Measurements from ENCODE around the gene COL15A1. TPM values are rescaled to one million over a fixed set of nuclear protein-coding genes. Genes with fewer than 3 reads are reported as not detected.

Gene COL15A1
- total and polyA plus RNA-seq, 2 of the 13 experiments (the other 11 are each of a cell fraction or from before 2014, with no cell fraction given) = not detected

GRCh38 chr9:99073985-99074901, 130.5 kb downstream of the COL15A1 start (continued):
- no peak for TF ChIP-seq TRAFD1 (CRISPR knock-in tag; IDR thresholded peaks at IDR 0.05; ENCODE audit: borderline replicate concordance)
- no peak for TF ChIP-seq SATB2 (CRISPR knock-in tag; IDR thresholded peaks at IDR 0.05)
- TF ChIP-seq ELK4 (CRISPR knock-in tag; IDR thresholded peaks at IDR 0.05; ENCODE audit: borderline replicate concordance) = no peak
- TF ChIP-seq PBX2 (CRISPR knock-in tag; IDR thresholded peaks at IDR 0.05) = no peak
- TF ChIP-seq MYC (CRISPR knock-in tag; IDR thresholded peaks at IDR 0.05; ENCODE audit: borderline replicate concordance) = no peak
- no peak for TF ChIP-seq RXRA (CRISPR knock-in tag; IDR thresholded peaks at IDR 0.05)
- TF ChIP-seq SETDB1 (CRISPR knock-in tag; IDR thresholded peaks at IDR 0.05; ENCODE audit: borderline replicate concordance) = no peak

GRCh38 chr9:99074902-99075245, 131.2 kb downstream of the COL15A1 start:
- ChIA-PET POLR2A (no interaction called here), CTCF (ENCODE audit: low intra/inter-chr PET ratio, low total read pairs) (no interaction called here)
- Histone ChIP-seq H3K36me3 (replicated peaks in 1 of 2; ENCODE audit: control insufficient read depth in 1 of 2, insufficient read depth in 2 of 2, low read length in 2 of 2) (no peaks in the 10 kb centered on the region), H3K4me2 (ENCODE audit: low read depth, low read length) (no peak overlapping the region), H3K79me2 (ENCODE audit: insufficient read depth, low read length) (no peaks in the 10 kb centered on the region), H3K4me3 (replicated peaks in 1 of 3; ENCODE audit: insufficient read depth in 1 of 3, low read depth in 2 of 3, low read length in 3 of 3) (no peak overlapping the region), H3K9ac (ENCODE audit: insufficient read depth, low read depth, low read length) (no peak overlapping the region), H3K27me3 (ENCODE audit: control insufficient read depth in 1 of 2, insufficient read depth in 2 of 2, low read length in 2 of 2) (peaks cover 2% of the 10 kb centered on the region in 2 experiments; a peak in 1 of 5 replicates), H3K4me1 (ENCODE audit: insufficient read depth, low read length) (no peaks in the 10 kb centered on the region), H2AFZ (ENCODE audit: low read length) (no peak overlapping the region), H4K20me1 (ENCODE audit: insufficient read depth, low read length) (no peaks in the 10 kb centered on the region), H3K9me3 (ENCODE audit: low read length) (no peaks in the 10 kb centered on the region), H3K27ac (ENCODE audit: extremely low read length, insufficient read depth, low read length) (no peak overlapping the region)
- DNase-seq (ENCODE audit: low spot score) (no peak), FAIRE-seq (no peak), ATAC-seq (no peak)
- intact Hi-C loops (cut with micrococcal nuclease; ENCODE audit: unreplicated experiment) (no loop called here), in situ Hi-C loops (cut with HindIII; ENCODE audit: extremely low pct_ligation_motif_present, low pct_unique_long_range_greater_than_20kb) (no loop called here)
- BruUV-seq (replicated peaks) = no TSS peak
- WGBS (ENCODE audit: low lambda C conversion rate) = 16% methylated on average over 3 of the region's 3 CpGs
- no peak for TF ChIP-seq BRD4 (CRISPR knock-in tag; IDR thresholded peaks at IDR 0.05)
